HFF-Myc (cell line): ENCODE results near the gene CHRNA1.

Experiments
- DNase-seq: peaks from one replicate; pipeline ENCODE4 v3.0.0-alpha.2; 2011; ENCODE audit warnings: low read depth; ENCODE audit errors: extremely low read depth
- H3K4me3 ChIP-seq: replicated peaks from 2 replicates; pipeline ENCODE4 v1.5.1; 2011; ENCODE audit warnings: low read depth, mild to moderate bottlenecking, control low read depth, low read length
- TF ChIP-seq, protein P1 (sequence below): IDR thresholded peaks from 2 replicates; pipeline ENCODE4 v1.5.1; 2012; ENCODE audit warnings: mild to moderate bottlenecking, low read depth, low read length, control low read depth; ENCODE audit errors: missing control alignments

CHRNA1 gene

DNA sequence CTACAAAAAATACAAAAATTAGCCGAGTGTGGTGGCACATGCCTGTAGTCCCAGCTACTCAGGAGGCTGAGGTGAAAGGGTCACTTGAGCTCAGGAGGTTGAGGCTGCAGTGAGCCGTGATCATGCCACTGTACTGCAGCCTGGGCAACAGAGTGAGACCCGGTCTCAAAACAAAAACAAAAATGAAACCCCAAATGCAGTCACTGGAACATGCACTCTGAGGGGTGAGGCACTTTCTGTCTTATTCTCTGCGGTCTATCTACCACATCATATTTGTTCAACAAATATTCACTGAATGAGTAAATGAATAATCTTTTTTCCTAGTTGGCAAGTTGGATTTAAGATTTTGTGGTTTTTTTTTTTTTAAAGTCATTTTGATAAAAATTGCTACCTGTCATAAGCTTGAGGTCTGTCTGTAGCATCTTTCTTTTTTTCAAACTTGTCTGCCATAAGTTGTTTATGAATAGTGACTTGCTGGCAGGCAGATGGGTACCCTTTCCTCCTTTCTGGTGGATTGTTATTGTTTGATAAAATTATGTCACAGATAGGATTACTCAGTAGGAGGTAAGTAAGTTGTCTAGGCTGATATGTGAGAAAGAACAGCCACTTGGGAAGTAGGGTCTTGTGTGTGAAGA, 11.8 kb downstream of the CHRNA1 start:
- H3K4me3 ChIP-seq, result no peak overlapping the region
- TF ChIP-seq, protein P1, sequence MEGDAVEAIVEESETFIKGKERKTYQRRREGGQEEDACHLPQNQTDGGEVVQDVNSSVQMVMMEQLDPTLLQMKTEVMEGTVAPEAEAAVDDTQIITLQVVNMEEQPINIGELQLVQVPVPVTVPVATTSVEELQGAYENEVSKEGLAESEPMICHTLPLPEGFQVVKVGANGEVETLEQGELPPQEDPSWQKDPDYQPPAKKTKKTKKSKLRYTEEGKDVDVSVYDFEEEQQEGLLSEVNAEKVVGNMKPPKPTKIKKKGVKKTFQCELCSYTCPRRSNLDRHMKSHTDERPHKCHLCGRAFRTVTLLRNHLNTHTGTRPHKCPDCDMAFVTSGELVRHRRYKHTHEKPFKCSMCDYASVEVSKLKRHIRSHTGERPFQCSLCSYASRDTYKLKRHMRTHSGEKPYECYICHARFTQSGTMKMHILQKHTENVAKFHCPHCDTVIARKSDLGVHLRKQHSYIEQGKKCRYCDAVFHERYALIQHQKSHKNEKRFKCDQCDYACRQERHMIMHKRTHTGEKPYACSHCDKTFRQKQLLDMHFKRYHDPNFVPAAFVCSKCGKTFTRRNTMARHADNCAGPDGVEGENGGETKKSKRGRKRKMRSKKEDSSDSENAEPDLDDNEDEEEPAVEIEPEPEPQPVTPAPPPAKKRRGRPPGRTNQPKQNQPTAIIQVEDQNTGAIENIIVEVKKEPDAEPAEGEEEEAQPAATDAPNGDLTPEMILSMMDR, result no peak
- DNase-seq, result no peak

GRCh38 chr2:174750923-174751441, 13.3 kb downstream of the CHRNA1 start:
- TF ChIP-seq, protein P1, result no peak
- DNase-seq, result no peak
- no peak overlapping the region for H3K4me3 ChIP-seq

DNA sequence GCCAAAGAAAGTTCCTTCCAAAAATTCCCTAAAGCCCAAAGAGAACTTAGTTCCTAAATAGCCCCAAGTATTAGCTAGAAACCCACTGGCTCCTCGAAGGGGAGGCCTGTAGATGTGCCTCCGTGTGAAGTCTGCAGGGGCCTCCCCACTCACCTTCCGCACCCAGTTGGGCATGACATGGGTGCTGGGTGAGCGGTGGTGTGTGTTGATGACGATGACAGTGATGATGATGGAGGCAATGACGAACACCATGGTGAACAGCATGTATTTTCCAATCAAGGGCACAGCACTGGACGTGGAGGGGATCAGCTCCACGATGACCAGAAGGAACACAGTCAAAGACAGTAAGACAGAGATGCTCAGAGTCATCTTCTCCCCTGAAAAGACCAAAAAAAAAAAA, 14.5 kb downstream of the CHRNA1 start:
- no peak overlapping the region for H3K4me3 ChIP-seq
- no peak for DNase-seq
- TF ChIP-seq, protein P1, result no peak

GRCh38 chr2:174748948-174749347, 15.3 kb downstream of the CHRNA1 start:
- TF ChIP-seq, protein P1, result peak; percentile 75
- no peak for DNase-seq

GRCh38 chr2:174745142-174745541, 19.1 kb downstream of the CHRNA1 start:
- no peak for DNase-seq

More at GRCh38 chr2:174748948-174749347, 15.3 kb downstream of the CHRNA1 start:
- no peak overlapping the region for H3K4me3 ChIP-seq

DNA sequence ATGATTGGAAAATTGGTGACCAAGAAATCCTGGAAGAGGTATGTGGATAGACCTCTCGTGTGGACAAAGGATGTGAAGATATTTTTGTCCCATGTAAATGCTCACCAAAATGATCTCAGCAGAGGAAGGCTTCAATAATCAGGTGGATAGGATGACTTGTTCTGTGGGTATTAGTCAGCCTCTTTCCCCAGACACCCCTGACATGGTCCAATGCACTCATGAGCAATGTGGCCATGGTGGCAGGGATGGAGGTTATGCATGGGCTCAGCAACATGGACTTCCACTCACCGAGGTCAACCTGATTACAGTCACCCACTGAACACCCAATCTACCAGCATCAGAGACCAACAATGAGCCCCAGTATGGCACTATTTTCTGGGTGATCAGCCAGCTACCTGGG, 20.2 kb downstream of the CHRNA1 start:
- TF ChIP-seq, protein P1, result no peak
- DNase-seq, result no peak
- H3K4me3 ChIP-seq, result no peak overlapping the region

More at GRCh38 chr2:174745142-174745541, 19.1 kb downstream of the CHRNA1 start:
- TF ChIP-seq, protein P1, result no peak
- H3K4me3 ChIP-seq, result no peak overlapping the region
